Suprapubic skin (tissue), 4 donors: ENCODE data around the gene ZSCAN30.

Experiments used
- EP300 ChIP-seq: sonication (generic); formaldehyde crosslinking; IDR thresholded peaks from one replicate; pipeline ENCODE4 v1.6.1; 2017; ENCODE audit warnings: antibody characterized with exemption
- POLR2A ChIP-seq, 2 donors: fragments of 450-650 bp; IDR thresholded peaks; one replicate each; pipeline ENCODE4 v1.6.1; 2017; ENCODE audit warnings: antibody characterized with exemption in 2 of 2, mild to moderate bottlenecking in 2 of 2, moderate library complexity in 2 of 2
- POLR2AphosphoS5 ChIP-seq, 3 donors: sonication (generic); formaldehyde crosslinking; IDR thresholded peaks; one replicate each; pipeline ENCODE4 v1.6.1; 2017; ENCODE audit warnings: antibody characterized with exemption in 3 of 3
- TF ChIP-seq, protein P1 (sequence below), 2 donors: fragments of 200-600 bp in 1 of 2; fragments of 450-650 bp in 1 of 2; sonication (generic) in 1 of 2; IDR thresholded peaks; one replicate each; pipeline ENCODE4 v1.5.1; 2016 to 2019; ENCODE audit warnings: antibody characterized with exemption in 2 of 2, mild to moderate bottlenecking in 1 of 2, moderate library complexity in 1 of 2

DNA sequence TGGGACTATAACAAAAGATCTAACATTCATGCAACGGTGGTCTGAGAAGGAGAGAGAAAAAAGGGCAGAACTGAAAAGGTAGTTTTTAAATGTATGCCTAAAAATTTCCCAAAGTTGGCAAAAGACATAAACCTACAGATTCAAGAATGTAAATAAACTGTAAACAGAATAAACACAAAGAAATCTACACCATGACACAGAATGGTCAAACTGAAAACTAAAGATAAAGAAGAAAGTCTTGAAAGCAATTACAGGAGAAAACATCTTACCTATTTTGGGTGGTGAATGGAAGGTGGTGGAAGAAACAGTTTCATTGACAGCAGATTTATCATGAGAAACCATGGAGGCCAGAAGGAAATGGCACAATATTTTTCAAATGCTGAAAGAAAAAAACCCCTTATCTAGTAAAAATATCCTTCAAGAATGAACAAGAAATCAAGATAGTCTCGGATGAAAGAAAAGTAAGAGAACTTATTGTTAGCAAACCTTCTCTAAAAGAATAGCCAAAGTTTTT is 84.8 kb downstream of the ZSCAN30 start:
- TF ChIP-seq POLR2A (IDR thresholded peaks at IDR 0.05) (no peak), EP300 (no peak), POLR2AphosphoS5 (IDR thresholded peaks at IDR 0.05) (no peak)
- TF ChIP-seq, protein P1, sequence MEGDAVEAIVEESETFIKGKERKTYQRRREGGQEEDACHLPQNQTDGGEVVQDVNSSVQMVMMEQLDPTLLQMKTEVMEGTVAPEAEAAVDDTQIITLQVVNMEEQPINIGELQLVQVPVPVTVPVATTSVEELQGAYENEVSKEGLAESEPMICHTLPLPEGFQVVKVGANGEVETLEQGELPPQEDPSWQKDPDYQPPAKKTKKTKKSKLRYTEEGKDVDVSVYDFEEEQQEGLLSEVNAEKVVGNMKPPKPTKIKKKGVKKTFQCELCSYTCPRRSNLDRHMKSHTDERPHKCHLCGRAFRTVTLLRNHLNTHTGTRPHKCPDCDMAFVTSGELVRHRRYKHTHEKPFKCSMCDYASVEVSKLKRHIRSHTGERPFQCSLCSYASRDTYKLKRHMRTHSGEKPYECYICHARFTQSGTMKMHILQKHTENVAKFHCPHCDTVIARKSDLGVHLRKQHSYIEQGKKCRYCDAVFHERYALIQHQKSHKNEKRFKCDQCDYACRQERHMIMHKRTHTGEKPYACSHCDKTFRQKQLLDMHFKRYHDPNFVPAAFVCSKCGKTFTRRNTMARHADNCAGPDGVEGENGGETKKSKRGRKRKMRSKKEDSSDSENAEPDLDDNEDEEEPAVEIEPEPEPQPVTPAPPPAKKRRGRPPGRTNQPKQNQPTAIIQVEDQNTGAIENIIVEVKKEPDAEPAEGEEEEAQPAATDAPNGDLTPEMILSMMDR (IDR thresholded peaks at IDR 0.05), result no peak
